HepG2 (cell line): ENCODE measurements around the gene DUS1L. TPM values are rescaled to one million over a fixed set of nuclear protein-coding genes. Genes with fewer than 3 reads are reported as not detected.

Experiments
- ATF6 ChIP-seq: sonication (generic); formaldehyde crosslinking; conservative IDR thresholded peaks from 2 replicates; pipeline ENCODE4 v1.4.0; 2020; ENCODE audit warnings: missing genetic modification reagents
- DNMT1 ChIP-seq: sonication (generic); formaldehyde crosslinking; IDR thresholded peaks from 2 replicates; pipeline ENCODE4 v1.5.1; 2020; ENCODE audit warnings: mild to moderate bottlenecking, missing genetic modification reagents
- GLI4 ChIP-seq: sonication (generic); formaldehyde crosslinking; IDR thresholded peaks from 2 replicates; pipeline ENCODE4 v1.5.1; 2020; ENCODE audit warnings: missing genetic modification reagents, mild to moderate bottlenecking, moderate library complexity, borderline replicate concordance
- HOXA3 ChIP-seq: sonication (generic); formaldehyde crosslinking; IDR thresholded peaks from 2 replicates; pipeline ENCODE4 v1.5.0; 2020; ENCODE audit warnings: missing genetic modification reagents
- IRX3 ChIP-seq: sonication (generic); formaldehyde crosslinking; IDR thresholded peaks from 2 replicates; pipeline ENCODE4 v1.8.1; 2023; ENCODE audit warnings: mild to moderate bottlenecking, low read depth, missing genetic modification reagents, borderline replicate concordance
- JDP2 ChIP-seq: sonication (generic); formaldehyde crosslinking; IDR thresholded peaks from 2 replicates; pipeline ENCODE4 v1.8.1; 2022; ENCODE audit warnings: missing genetic modification reagents, borderline replicate concordance
- PAXIP1 ChIP-seq: sonication (generic); formaldehyde crosslinking; conservative IDR thresholded peaks from 2 replicates; pipeline ENCODE4 v1.4.0; 2020; ENCODE audit warnings: mild to moderate bottlenecking, missing genetic modification reagents, moderate library complexity
- POGK ChIP-seq: sonication (generic); formaldehyde crosslinking; conservative IDR thresholded peaks from 2 replicates; pipeline ENCODE4 v1.8.0; 2022; ENCODE audit warnings: mild to moderate bottlenecking, moderate library complexity, missing genetic modification reagents
- PTBP1 ChIP-seq: fragments of 200-400 bp; formaldehyde crosslinking; IDR thresholded peaks from 2 replicates; pipeline ENCODE4 v1.6.1; 2018; ENCODE audit warnings: low read length, low read depth; ENCODE audit not compliant: poor library complexity, severe bottlenecking
- SPEN ChIP-seq: sonication (generic); formaldehyde crosslinking; IDR thresholded peaks from 2 replicates; pipeline ENCODE4 v1.5.1; 2020; ENCODE audit warnings: low read depth, mild to moderate bottlenecking, missing genetic modification reagents
- ZFX ChIP-seq: sonication (generic); formaldehyde crosslinking; IDR thresholded peaks from 2 replicates; pipeline ENCODE4 v1.4.0; 2020; ENCODE audit warnings: mild to moderate bottlenecking, low read depth, missing genetic modification reagents, moderate library complexity
- ZNF281 ChIP-seq: sonication (generic); formaldehyde crosslinking; IDR thresholded peaks from 2 replicates; pipeline ENCODE4 v1.4.0; 2020; ENCODE audit warnings: missing genetic modification reagents, borderline replicate concordance
- ZNF557 ChIP-seq: sonication (generic); formaldehyde crosslinking; IDR thresholded peaks from 2 replicates; pipeline ENCODE4 v1.4.0; 2020; ENCODE audit warnings: missing genetic modification reagents
- ZNF660 ChIP-seq: sonication (generic); formaldehyde crosslinking; IDR thresholded peaks from 2 replicates; pipeline ENCODE4 v1.5.1; 2020; ENCODE audit warnings: mild to moderate bottlenecking, low read depth, missing genetic modification reagents, borderline replicate concordance
- ZNF746 ChIP-seq: sonication (generic); formaldehyde crosslinking; IDR thresholded peaks from 2 replicates; pipeline ENCODE4 v1.8.0; 2022; ENCODE audit warnings: mild to moderate bottlenecking, missing genetic modification reagents
- ZNF878 ChIP-seq: sonication (generic); formaldehyde crosslinking; IDR thresholded peaks from 2 replicates; pipeline ENCODE4 v1.8.1; 2023; ENCODE audit warnings: mild to moderate bottlenecking, missing genetic modification reagents, moderate library complexity
- polyA plus RNA-seq, 8 experiments: library from polyadenylated mRNA; depleted of rRNA in 3 of 8; stranded (reverse) in 7 of 8; unstranded in 1 of 8; fragments of >200 nt; fragmentation: Illumina TruSeq in 4 of 8; extraction: Trizol in 4 of 8; gene quantifications; 2 replicates each; pipeline versions ENCODE4 v1.2.1 to v1.2.3, GENCODE V29; 2011 to 2016; ENCODE audit warnings: low read depth in 4 of 8, missing spikeins in 1 of 8, mixed read lengths in 1 of 8; ENCODE audit not compliant: insufficient read depth in 1 of 8
- total RNA-seq, 5 experiments: library from RNA; depleted of rRNA; stranded (reverse); fragments of >200 nt; fragmentation: Illumina TruSeq; extraction: Trizol; gene quantifications; 2 replicates each; pipeline ENCODE4 v1.2.3, GENCODE V29; 2016; ENCODE audit warnings: low read depth in 1 of 5

DUS1L gene
- total and polyA plus RNA-seq, 2 of the 13 experiments (the other 11 are each of a cell fraction or from before 2014, with no cell fraction given) = 81.0 to 109 TPM

GRCh38 chr17:82065638-82066303 is at the start of gene DUS1L (continued):
- TF ChIP-seq PAXIP1 (CRISPR knock-in tag) (no peak; the same call in 1 of the 2 replicates), GLI4 (CRISPR knock-in tag) (peak; percentile 92; the same call in 1 of the 2 replicates), JDP2 (CRISPR knock-in tag) (no peak), ZNF557 (no peak), ZNF878 (no peak), ZFX (peak; percentile 96), PTBP1 (peak; percentile 83), SPEN (CRISPR knock-in tag) (peak; percentile 100), HOXA3 (peak; percentile 98), ZNF746 (CRISPR knock-in tag) (no peak; the same call in 1 of the 2 replicates), ZNF660 (CRISPR knock-in tag) (no peak), DNMT1 (CRISPR knock-in tag) (peak; percentile 97), IRX3 (CRISPR knock-in tag) (peak; percentile 34; the same call in 1 of the 2 replicates), POGK (CRISPR knock-in tag) (peak; percentile 94), ATF6 (CRISPR knock-in tag) (peak; percentile 84; the same call in 1 of the 2 replicates), ZNF281 (peak; percentile 75; the same call in 1 of the 2 replicates)
